Measurements from ENCODE around the gene APCDD1L.

GRCh38 chr20:58547623-58548475 lies 32.6 kb upstream of the APCDD1L start:
- no peak for TF ChIP-seq CTCF (IDR thresholded peaks at IDR 0.05)
- TF ChIP-seq POLR2A (IDR thresholded peaks at IDR 0.05), result no peak

Data from heart left ventricle (tissue), 13 donors.